Measurements from ENCODE around the gene PRR7.

DNA sequence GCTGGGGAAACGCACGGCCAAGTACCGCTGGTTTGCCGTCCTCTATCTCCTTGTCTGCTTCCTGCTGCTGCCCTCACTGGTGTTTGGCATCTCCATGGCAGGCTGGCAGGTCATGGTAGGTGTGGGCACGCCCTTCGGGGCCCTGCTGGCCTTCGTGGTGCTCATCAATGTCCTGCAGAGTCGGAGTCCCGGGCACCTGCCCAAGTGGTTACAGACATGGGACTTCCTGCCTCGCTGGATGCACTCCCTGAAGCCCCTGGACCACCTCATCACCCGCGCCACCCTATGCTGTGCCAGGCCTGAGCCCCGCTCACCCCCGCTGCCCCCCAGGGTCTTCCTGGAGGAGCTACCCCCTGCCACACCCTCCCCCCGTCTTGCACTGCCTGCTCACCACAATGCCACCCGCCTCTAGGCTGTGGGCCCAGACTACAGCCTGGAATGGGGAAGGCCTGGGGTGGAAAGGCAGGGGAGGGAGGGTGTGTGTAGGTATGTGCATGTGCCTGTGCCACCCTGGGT is 48.7 kb upstream of the PRR7 start:
- TF ChIP-seq USF1 (IDR thresholded peaks at IDR 0.05) (no peak), REST (IDR thresholded peaks at IDR 0.05; ENCODE audit: low read depth) (no peak), CREB1 (IDR thresholded peaks at IDR 0.05; ENCODE audit: low read depth) (no peak), ZBTB7A (IDR thresholded peaks at IDR 0.05; ENCODE audit: low read depth) (no peak), YY1 (IDR thresholded peaks at IDR 0.05; ENCODE audit: low read depth) (no peak), EP300 (IDR thresholded peaks at IDR 0.05; ENCODE audit: borderline replicate concordance) (no peak), TCF12 (IDR thresholded peaks at IDR 0.05; ENCODE audit: low read depth) (no peak), NFIC (IDR thresholded peaks at IDR 0.05) (no peak), EGR1 (IDR thresholded peaks at IDR 0.05) (no peak), RAD21 (IDR thresholded peaks at IDR 0.05; ENCODE audit: low read depth) (no peak), CEBPB (IDR thresholded peaks at IDR 0.05) (no peak), TAF1 (IDR thresholded peaks at IDR 0.05; ENCODE audit: low read depth) (no peak), TEAD4 (IDR thresholded peaks at IDR 0.05) (no peak)

All from Ishikawa (cell line).